ENCODE data around the gene MED16. TPM values are rescaled to one million over a fixed set of nuclear protein-coding genes. Genes with fewer than 3 reads are reported as not detected.
A peak's percentile ranks its signal among the peaks of the same experiment; 100 is the strongest.

The MED16 gene
- total RNA-seq, 1 donor from 2014 or later, result 51.8 TPM

DNA sequence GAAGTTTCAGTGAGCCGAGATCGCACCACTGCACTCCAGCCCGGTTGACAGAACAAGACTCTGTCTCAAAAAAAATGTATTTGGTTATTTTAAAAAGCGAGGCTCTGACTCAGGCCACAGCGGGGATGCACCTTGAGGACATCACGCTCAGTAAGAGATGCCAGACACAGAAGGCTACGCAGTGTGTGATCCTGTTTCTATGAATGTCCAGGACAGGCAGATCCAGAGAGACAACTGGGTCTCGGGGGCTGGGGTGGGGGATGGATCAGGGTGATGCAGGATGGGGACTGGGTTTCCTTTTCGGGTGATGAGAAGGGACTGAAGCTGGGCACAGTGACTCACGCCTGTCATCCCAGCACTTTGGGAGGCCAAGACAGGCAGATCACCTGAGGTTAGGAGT, 5.4 kb downstream of the MED16 start:
- DNase-seq (no peak), ATAC-seq (no peak)
- TF ChIP-seq, protein P1, sequence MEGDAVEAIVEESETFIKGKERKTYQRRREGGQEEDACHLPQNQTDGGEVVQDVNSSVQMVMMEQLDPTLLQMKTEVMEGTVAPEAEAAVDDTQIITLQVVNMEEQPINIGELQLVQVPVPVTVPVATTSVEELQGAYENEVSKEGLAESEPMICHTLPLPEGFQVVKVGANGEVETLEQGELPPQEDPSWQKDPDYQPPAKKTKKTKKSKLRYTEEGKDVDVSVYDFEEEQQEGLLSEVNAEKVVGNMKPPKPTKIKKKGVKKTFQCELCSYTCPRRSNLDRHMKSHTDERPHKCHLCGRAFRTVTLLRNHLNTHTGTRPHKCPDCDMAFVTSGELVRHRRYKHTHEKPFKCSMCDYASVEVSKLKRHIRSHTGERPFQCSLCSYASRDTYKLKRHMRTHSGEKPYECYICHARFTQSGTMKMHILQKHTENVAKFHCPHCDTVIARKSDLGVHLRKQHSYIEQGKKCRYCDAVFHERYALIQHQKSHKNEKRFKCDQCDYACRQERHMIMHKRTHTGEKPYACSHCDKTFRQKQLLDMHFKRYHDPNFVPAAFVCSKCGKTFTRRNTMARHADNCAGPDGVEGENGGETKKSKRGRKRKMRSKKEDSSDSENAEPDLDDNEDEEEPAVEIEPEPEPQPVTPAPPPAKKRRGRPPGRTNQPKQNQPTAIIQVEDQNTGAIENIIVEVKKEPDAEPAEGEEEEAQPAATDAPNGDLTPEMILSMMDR (IDR thresholded peaks at IDR 0.05), result no peak
- H3K9me3 ChIP-seq, result no peaks in the 10 kb centered on the region
- intact Hi-C loops (cut with DNase I), result no loop called here
- H3K4me3 ChIP-seq, result no peak overlapping the region
- H3K27me3 ChIP-seq, result no peaks in the 10 kb centered on the region
- H3K36me3 ChIP-seq, result peaks cover 49% of the 10 kb centered on the region
- peaks cover 5% of the 10 kb centered on the region for H3K4me1 ChIP-seq
- H3K27ac ChIP-seq, result no peak overlapping the region

DNA sequence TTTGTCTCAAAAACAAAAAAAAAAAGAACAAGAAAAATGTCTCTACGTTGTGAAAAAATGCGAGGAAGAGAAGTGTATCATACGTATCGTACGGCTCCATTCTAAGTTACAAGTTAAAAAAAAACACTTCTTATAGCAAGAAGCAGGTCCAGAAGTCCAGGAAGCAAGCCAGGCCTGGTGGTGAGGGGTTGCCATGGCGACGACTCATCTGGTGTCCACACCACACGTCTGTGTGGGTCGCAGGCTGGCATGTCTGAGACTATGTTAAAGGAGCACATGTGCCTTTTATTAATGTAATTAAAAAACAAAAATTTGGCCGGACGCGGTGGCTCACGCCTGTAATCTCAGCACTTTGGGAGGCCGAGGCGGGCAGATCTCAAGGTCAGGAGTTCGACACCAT, 5.9 kb downstream of the MED16 start:
- no peak for ATAC-seq
- H3K27me3 ChIP-seq, result no peaks in the 10 kb centered on the region
- TF ChIP-seq, protein P1 (IDR thresholded peaks at IDR 0.05), result no peak
- no peak for DNase-seq
- H3K4me1 ChIP-seq, result peaks cover 3% of the 10 kb centered on the region
- H3K9me3 ChIP-seq, result no peaks in the 10 kb centered on the region
- peaks cover 53% of the 10 kb centered on the region for H3K36me3 ChIP-seq
- no peak overlapping the region for H3K27ac ChIP-seq
- no peak overlapping the region for H3K4me3 ChIP-seq
- intact Hi-C loops (cut with DNase I), result no loop called here

DNA sequence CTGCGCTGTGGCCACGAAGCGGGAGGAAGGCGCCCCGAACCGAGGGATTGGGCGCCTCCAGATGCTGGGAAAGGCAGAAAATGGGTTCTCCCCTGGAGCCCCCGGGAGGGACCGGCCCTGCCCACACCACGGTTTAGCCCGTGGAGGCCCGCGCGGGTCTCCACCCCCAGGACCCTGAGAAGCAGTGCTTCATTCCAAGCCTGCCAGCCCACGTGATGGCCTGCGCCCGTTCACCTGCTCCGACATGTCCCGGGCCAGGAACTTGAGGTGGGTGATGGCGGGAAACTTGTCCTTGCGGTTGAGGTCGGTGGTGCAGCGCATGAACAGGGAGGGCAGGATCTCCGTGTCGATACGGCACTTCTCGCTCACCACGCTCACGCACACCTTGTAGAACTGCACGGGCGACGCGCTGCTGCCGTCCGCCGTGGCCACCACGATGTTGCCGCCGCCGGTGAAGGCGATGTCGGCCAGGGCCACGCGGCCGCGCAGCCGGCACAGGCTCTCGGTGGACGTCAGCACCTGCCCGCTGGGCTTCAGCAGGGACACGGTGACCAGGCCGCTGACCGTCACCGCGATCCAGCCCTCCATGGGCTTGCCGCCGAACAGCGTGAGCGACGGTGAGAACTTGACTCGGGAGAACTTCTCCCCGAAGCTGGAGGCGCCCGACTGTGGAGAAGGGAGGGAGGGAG, 7.3 kb downstream of the MED16 start:
- Histone ChIP-seq H3K36me3 (peaks cover 65% of the 10 kb centered on the region), H3K27me3 (no peaks in the 10 kb centered on the region)

DNA sequence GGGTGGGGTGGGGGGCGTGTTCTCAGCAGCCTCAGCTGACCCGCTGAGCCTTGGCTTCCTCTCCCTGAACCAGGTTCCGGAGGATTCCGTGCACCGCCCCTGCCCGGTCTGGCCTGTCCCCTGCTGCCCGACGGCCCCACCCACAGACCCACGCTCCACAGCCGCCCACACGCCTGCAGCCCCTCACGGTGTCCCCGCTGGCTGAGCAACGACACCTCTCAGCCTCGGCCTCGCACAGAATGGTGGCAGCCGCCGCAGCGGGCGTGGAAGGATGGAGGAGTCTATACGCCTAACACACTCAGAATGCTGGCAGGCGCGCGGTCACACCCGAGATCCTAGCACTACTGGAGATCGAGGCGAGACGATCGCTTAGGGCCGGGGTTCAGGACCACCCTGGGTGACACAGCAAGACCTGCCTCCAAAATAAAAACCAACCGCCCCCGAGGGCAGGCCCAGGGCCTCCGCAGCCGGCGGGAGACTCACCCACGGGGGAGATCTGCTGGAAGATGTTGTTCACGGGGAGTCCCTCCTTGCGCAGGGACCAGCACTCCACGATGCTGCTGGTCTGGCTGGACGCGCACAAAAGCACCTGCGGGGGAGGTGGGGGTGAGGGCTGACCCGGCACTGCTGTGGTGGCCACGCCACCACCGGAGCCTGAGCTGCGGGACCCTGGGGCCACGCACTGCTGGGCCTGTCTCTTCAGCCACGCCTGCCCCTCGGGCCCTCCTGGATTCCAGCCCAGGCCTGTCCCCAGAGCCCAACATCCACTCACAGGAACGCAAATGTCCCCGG, 8.4 kb downstream of the MED16 start:
- intact Hi-C loops (cut with DNase I), result no loop called here
- Histone ChIP-seq H3K9me3 (no peaks in the 10 kb centered on the region), H3K27me3 (no peaks in the 10 kb centered on the region), H3K4me1 (no peaks in the 10 kb centered on the region), H3K27ac (no peak overlapping the region), H3K4me3 (no peak overlapping the region), H3K36me3 (peaks cover 63% of the 10 kb centered on the region)
- peak; percentile 62 for DNase-seq
- TF ChIP-seq, protein P1 (IDR thresholded peaks at IDR 0.05), result no peak
- no peak for ATAC-seq

More for the DNA sequence above, 7.3 kb downstream of the MED16 start:
- intact Hi-C loops (cut with DNase I), result no loop called here
- Histone ChIP-seq H3K4me1 (no peaks in the 10 kb centered on the region), H3K9me3 (no peaks in the 10 kb centered on the region), H3K4me3 (no peak overlapping the region), H3K27ac (no peak overlapping the region)
- ATAC-seq (no peak), DNase-seq (peak; percentile 61)
- TF ChIP-seq, protein P1 (IDR thresholded peaks at IDR 0.05), result no peak

DNA sequence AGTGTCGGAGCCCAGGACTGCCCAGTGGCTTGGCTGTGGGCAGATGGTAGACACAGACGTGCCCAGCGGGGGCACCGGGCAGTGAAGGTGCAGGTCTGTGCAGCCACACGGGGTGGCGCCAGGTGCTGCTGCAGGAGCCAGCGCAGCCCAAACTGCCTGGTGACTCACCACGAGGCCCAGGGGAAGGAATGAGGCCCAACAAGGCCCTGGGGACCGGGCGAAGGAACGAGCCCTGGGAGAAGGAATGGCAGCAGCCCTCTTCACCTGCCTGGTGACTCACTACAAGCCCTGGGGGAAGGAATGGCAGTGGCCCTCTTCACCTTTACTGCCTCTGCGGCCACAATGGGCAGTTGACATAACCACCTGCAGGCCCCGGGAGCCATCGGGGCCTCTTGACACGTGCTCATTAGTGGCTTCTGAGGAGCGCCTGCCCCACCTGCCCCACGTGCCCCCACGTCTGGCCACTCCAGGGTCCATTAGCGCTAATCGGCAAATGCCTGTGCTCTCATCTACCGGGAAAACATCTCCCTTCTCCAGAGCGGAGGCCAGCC, 9.3 kb downstream of the MED16 start:
- ATAC-seq, result peak; percentile 87
- intact Hi-C loops (cut with DNase I), result no loop called here

More for the DNA sequence above, 9.3 kb downstream of the MED16 start:
- Histone ChIP-seq H3K27me3 (no peaks in the 10 kb centered on the region), H3K4me1 (no peaks in the 10 kb centered on the region), H3K36me3 (peaks cover 62% of the 10 kb centered on the region), H3K27ac (no peak overlapping the region), H3K4me3 (no peak overlapping the region), H3K9me3 (no peaks in the 10 kb centered on the region)
- DNase-seq, result peak; percentile 78
- TF ChIP-seq, protein P1 (IDR thresholded peaks at IDR 0.05), result peak; percentile 14

Data from upper lobe of right lung (tissue), 1 donor.